GM21717 (cell line): ENCODE measurements around the gene GGTLC1.
A peak's percentile ranks its signal among the peaks of the same experiment; 100 is the strongest.

ENCODE experiments used
- ATAC-seq: cut with Tn5 transposase; IDR thresholded peaks from one replicate; pipeline ENCODE4 v1.9.1; 2021; ENCODE audit warnings: mild to moderate bottlenecking, moderate library complexity; ENCODE audit not compliant: unreplicated experiment

Gene GGTLC1

DNA sequence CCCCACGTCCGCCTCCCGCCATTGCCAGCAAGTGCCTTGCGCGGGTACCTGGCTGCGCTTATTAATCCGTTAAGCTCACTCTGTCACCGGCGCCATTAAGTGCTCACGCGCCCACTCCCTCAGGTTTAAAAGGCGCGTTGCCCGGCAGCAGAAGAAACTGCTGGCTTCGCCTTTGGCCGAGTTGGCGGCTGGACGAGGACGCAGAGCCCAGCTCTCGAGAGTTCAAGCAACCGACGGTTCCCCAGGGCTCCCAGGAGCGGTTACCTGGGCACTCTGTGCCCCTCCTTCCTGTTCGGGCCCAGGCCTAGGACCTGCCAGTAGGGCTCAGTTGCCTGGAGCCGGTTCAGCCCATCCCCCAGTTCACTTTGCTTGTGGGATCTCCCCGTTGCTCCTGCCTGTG, at the start of gene GGTLC1:
Gene GGTLC1, minus strand, starts transcription at position 219 of the 400 bp plus-strand sequence. CDS start 2,168 bp downstream, outside the sequence.
- ATAC-seq: no peak

DNA sequence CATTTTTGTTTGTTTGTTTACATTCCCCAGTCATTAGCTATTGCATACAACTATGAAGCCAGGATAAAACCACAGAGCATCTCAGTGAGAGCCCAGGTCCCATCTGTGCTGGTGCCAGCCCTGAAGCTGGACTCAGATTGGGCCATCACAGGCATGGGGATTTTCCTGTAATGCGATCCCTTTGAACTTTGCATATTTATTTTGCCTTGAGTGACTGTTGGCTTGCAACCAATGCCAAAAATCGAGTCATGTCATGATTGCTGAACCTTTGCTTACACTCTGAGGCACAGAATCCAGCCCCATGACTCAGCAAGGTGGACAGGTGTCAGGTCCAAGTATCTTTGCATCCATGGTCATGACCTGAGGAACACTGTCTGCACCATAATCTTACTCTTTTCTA, 46.2 kb upstream of the GGTLC1 start:
- ATAC-seq: no peak

DNA sequence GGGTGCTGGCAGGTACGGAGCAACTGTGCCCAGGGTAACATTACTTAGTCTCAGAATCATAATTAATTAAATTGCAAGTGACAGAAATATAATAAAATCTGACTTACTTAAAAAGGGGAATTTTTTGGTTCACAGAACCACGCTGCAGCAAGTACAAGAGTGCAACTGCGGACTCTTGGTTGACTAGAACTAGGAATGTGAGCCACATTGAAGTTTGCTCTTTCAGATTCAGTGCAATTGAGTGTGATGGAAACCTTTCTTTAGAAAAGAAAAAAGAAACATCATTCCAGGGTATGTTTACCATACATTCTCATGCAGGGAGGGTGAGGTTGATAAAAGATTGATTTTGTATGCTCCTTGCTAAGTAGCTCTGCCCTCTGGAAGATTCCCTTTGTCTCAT, 45.0 kb upstream of the GGTLC1 start:
- no peak for ATAC-seq

DNA sequence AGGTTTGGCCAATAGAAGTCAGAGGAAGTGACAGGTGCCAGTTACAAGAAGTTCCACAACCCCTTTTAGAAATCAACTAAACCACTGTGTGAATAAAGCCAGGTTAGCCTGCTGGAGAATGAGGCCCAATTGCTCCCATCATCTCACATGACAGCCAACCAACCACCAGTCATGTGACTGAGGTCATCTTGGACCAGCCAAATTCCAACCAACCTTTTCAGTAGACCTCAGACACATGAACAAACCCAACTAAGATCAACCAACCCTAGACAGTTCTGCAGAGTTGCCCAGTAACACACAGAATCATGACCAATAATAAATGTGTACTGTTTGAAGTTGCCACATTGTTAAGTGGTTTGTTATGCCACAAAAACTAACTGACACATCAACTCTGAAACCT, 44.6 kb upstream of the GGTLC1 start:
- no peak for ATAC-seq

DNA sequence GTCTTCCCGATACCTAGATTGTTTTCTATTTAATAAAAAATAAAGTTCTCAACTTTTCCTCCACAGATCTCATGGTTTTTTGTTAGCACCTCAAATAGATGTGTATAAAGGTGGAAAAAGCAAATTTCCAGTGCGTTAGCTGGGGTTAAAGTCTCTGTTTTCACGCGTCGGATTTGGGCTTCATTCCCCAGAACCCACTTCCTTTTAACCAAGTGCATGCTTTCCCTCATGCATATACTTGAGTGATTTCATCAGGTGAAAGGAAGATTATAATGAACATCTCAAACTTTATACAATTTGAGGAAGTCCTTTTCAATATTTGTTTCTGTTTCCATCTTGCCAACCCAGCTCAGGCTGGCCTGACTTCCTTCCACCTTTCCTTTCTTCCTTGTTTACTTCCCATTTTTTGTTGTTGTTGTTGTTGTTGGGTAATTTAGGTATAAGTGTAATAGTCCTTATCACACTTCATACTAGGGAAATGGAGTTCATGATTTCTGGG, 43.9 kb upstream of the GGTLC1 start:
- no peak for ATAC-seq

DNA sequence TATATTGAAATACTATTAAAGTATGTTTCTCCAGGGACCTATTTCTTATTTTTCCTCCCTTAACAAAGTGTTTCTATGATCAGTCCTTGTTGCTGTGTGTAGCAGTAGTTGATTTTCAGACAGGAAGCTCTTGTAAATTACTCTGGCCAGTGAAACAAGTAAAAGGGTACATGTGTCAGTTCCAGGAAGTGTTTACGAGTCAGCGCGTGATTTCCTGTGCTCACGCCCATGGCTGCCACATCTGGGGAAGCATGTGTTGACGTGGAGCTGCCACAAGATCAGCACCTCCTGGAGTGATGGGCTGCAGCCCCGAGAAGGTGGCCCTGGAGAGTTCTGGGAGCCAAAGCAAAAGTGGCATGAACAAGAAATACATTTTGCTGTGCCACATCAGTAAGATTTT, 38.6 kb upstream of the GGTLC1 start:
- peak; percentile 55 for ATAC-seq

DNA sequence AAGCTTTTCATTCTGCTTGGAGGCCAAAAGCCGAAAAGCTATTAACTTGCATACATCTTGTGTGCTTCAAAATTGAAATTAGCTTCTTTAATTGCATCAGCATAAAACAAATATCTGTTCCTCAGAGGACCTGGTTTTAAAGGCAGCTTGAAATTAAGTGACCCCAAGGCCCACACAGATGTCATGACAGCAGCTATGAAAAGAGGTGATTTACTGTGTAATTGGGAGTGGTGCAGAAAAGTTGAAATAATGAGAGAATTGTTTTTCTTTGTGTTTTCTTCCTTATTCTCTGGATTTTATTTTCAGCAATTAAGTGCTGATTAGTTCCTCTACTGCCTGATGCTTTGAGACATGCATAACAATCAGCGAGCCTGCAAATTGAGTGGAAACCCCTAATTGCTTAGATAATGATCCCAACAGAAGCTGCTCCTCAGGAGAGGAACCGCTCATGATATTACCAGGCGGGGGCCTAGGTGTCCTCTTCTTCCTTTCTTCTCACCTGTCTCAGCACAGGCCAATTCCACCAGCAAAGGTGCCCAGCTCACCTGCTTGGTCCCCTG, 34.1 kb upstream of the GGTLC1 start:
- ATAC-seq: no peak

DNA sequence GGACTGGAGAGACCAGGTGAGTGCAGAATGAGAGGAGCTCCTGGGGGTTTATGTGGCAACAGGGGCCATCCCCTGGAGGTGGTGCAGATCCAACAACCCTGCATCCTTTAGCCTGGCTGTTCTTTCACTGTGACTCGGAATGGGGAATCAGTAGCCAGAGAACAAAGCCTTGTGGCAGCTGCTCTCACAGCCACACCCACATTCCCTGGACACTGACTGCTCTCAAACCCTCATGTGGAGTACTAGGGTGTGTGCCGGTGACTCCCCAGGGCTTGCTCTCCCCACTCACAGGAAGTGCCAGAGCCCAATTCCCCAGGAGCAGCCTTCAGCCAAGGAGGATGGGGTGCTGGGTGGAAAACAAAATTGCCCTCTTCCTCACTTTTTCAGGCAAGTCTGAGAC, 30.2 kb upstream of the GGTLC1 start:
- ATAC-seq: no peak

DNA sequence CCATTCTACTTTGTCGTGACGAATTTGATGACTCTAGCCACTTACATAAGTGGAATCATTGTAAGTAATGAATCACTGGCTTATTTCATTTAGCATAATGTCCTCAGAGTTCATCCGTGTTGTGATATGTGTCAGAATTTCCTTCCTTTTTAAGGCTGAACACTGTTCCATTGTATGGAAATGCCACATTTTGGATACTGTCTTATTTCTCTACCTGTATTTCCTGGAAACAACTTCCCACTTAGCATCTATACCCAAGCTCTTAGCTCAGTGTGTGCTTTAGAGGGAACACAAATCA, 28.8 kb upstream of the GGTLC1 start:
- no peak for ATAC-seq

DNA sequence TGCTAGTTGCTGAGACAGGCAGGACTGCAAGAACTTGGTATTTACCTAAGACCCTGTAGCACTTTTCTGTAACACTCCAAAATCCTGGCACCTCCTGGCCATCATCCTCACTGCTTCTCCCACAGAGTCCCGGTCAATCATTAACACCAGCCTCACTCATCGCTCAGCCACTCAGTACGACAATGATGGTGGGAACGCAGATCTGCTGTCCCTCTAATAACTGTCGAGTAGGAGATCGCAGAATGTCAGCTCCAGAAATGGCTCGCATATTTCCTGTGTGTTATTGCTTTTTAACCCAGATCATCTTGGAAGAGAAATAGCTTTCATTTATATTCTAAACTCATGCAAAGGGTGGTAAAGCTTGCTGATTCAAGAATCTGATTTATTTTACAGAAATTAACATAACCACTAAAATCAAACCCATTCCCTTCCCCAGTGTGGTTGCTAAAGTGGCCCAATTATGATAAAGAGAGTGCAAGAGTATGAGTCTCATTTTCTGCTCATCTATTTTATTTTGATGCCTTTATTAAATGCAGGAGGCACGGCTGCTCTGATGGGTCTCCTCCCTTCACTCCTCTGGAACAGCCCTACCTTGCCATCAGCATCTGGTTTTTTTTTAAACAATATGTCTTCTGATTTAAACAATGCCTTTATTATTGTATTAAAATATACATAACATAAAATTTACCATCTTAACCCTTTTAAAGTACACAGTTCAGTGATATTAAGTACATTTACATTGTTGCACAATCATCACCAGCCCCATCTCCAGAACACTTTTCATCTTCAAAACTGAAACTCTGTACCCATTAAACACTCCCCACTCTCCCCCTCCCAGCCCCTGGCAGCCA, 28.3 kb upstream of the GGTLC1 start:
- no peak for ATAC-seq

DNA sequence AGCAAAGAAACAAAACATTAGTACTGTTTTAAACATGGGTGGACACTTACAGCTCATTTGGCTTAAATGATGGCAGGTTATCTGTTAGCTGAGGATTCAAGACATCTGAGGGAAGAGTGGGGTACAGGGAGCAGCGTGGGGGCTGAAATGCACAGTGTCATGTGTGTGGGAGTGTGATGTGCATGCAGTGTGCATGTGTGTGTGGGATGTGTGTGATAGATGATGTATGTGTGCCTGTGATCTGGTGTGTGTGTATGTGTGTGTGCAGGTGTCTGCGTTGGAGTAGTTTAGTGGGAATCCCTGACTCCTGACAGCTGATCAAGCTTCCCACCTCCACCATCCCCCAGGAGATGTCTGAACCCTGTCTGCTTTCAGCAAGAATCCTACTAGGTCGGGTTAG, 25.4 kb upstream of the GGTLC1 start:
- ATAC-seq: no peak

DNA sequence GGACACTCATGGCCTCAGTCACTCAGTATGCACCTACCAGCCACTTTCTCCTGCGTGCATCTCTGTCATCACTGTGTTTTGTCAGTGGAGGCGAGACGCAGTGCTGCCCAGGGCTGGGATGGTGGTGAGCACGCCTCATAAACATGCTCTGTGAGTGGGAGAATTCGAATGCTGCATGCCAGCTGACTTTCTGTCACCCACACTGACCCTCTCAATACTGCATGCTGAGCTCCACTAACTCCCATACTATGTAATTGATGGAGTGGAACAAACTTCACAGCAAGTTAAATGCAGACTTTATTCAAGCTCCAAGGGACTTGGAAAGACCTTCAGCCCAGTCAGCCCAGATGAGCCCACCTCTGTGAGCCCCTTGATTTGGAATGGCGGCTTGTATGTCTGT, 22.7 kb upstream of the GGTLC1 start:
- ATAC-seq: no peak

DNA sequence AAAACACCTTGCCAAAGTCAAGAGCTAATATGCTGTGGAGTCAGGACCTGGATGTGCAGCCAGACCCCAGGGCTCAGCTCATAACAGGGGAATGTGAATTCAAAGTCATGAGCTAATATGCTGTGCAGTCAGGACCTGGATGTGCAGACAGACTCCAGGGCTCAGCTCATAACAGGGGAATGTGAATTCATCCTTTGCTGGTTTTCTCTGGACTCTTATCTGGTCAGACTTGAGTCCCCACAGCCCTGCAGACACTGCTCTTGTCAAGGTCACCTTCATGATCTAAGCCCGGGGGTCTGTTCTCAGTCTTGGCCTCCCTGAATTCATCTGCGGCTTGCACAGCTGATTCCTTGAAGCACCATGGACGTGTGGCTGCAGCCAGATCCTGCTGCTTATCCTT, 19.2 kb upstream of the GGTLC1 start:
- ATAC-seq: no peak

DNA sequence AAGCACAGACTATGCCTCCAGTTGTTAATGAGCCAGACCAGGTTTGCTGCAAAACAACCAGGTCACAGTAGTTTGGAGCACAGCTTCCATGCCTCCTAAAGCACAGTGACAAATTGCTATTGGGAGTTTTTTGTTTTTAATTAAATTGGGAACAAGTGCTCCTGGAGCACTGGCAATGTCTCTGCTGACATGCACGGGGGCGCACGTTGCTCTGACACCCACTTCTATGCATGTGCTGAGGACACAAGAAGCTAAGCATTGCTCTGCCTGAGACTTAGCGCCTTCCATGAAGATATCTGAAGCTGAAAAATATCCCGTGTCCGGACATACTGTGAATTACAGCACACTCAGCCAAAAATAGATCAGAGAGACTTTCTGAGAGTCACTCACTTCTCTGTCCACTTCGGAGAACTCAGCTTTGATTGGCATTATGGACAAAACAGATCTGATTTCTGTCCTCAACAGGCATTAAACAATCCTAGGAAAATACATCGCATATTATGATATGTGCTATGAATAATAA, 18.6 kb upstream of the GGTLC1 start:
- no peak for ATAC-seq

DNA sequence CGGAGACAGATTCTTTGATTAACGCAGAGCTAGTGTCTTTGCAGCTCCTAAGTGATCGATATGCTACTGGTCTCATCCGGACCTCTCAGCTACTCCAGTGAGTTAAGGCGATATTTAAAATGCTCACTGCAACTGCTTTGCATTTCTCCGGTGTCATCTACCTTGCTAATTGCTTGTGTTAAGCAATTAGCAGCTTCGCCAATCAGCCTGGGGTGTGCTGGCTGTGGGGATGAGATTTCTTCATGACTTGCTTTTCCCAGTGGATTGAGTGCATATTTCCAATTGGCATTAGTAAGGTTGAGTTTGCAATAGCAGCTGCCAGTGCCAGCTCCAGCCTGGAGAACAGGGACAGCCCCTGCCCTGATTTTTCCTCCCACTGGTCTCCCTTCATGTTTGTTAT, 18.0 kb upstream of the GGTLC1 start:
- no peak for ATAC-seq

DNA sequence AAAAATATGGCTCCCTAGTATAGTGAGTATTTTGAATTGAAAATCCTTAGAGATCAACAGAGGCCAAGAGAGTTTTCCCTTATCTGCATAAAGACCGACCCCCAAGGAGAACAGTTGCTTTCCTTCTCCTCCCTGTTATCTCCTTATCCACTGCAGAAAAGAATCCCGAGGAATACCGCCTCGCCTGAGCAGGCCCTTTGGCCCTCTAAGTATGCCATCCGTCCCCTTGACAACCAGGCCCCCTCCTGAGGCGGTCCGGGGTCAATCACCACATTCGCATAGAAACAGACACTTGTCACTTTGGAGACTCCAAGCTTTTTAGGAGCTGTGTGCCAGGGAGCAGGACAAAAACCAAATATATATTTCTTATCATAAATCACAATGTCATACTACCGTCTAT, 15.9 kb upstream of the GGTLC1 start:
- ATAC-seq: no peak

DNA sequence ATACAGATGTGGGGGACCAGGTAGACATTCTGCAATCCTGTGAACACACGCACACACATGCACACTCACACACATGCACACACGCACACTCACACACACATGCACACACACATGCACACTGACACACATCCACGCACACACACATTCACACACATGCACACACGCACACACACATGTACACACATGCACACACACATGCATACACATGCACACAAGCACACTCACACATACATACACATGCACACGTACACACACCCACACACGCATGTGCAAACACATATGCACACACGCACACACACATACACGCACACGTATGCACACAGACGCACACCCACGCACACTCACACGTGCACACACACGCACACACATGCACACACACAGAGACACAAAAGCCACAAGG, 14.3 kb upstream of the GGTLC1 start:
- no peak for ATAC-seq

DNA sequence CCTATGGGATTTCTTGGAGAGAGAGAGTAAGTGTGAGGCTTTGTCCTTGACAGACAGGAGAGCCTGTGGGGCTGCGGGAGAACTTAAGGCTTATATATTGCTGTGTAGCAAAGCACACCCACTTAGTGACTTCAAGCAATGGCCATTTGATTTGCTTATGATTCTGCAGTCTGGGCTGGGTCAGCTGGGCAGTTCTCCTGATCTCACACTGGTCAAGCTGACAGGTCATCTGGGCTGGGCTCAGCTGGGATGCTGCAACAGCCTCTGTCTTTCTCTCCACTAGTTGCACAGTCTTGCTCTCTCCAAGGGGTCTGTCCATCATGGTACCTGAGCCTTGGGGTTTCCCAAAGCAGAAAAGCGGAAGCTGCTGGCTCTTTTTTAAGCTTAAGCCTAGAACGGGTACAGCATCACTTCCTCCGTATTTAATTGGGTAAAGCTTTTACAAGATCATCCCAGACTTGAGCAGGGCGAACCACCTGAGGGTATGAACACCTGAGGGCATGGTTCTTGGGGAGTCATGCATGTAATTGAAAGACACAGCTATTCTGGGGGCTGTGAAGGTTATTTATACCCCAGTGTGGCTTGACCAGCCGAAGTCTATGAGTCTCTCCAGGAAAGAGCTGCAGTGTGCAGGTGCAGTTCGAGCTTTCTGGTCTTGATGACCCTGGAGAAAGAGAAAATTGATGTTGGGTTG, 13.3 kb upstream of the GGTLC1 start:
- no peak for ATAC-seq

DNA sequence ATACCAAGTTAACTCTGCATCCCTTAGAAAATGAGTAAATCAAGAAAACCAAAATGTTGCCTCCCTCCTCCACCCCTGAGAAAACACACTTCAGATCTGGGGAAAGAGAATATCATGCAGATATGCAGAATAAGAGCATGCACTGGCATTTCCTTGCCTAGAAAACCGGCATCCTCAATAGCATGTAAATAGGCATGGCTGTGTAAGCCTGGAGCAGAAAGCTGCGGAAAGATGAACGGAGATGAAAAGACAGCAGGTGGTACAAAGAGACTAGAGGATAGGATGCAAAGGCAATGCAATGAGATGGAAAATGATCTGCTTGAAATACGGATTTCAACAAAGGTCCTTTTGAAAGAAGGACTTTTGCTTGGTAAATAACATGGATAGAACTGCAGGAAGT, 10.3 kb upstream of the GGTLC1 start:
- ATAC-seq: no peak

DNA sequence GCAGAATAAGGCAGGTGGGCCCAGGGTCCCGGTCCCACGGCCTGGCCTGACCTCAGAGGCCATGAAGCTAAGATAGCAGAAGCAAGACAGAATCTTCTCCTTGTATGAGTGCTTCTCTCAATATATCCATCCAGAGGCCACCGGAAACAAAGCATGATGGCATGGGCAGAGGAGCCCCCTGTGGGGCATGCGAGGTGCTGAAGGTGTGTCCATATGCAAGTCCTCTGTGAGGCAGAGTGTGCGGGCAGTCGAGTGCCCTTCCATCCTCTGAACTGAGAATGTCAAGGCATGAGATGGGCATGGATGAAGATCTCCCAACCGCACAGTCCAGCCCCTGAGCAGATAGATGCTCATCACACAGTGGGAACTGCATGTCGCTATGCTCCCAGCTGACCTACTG, 9.8 kb upstream of the GGTLC1 start:
- ATAC-seq: no peak

DNA sequence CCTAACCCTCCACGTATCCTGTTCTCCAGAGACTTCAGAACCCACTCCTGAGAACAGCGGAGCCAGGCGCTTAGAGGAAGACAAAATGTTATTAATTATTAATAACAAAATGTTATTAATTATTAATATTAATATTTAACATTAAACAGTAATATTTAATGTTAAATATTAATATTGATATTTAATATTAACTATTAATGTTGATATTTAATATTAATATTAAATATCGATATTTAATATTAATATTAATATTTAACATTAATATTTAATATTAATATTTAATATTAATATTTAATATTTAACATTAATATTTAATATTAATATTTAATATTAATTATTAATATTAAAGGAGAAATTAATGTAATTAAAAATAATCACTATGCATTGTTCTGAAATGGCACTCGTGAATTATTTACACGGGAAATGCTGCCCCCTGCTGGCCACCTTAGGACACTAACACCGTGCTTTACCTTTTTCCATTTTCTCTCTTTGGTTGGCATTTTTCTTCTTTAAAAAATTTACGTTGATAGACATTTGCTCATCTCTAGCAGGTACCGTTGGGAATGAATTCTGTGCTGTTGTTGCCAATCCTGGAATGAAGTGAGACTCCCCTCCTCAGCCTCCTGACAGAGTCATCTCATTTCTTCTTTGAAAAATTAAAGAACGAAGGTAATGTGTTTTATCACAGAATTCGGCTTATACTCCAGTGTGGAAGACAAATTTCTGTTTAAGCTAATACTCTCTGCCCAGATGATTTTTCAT, 7.5 kb upstream of the GGTLC1 start:
- no peak for ATAC-seq
